Measurements from ENCODE around the gene ENTPD7. TPM values are rescaled to one million over a fixed set of nuclear protein-coding genes. Genes with fewer than 3 reads are reported as not detected.
"Not testable (repeated sequence)": the region's sequence is repeated elsewhere in the genome, so short reads cannot be mapped to it uniquely, and the experiment has no call there.

Gene ENTPD7
- total RNA-seq, 4 donors from 2014 or later: 3.3 to 4.8 (median 4.4) TPM

DNA sequence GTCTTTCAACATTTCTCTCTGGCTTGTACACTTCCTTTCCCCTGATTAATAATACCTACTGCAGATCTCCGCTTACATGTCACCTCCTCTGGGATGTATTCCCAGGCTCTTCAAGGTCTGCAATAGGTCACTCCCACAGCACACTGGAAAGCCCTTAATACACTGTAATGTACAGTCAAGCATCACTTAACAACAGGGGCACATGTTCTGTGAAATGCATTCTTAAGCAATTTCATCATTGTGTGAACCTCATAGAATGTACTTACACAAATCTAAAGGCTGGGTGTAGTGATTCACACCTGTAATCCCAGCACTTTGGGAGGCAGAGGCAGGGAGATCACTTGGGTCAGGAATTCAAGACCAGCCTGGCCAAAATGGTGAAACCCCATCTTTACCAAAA is 70.7 kb downstream of the ENTPD7 start:
- WGBS: 100% methylated on average over 1 of the region's 1 CpG

DNA sequence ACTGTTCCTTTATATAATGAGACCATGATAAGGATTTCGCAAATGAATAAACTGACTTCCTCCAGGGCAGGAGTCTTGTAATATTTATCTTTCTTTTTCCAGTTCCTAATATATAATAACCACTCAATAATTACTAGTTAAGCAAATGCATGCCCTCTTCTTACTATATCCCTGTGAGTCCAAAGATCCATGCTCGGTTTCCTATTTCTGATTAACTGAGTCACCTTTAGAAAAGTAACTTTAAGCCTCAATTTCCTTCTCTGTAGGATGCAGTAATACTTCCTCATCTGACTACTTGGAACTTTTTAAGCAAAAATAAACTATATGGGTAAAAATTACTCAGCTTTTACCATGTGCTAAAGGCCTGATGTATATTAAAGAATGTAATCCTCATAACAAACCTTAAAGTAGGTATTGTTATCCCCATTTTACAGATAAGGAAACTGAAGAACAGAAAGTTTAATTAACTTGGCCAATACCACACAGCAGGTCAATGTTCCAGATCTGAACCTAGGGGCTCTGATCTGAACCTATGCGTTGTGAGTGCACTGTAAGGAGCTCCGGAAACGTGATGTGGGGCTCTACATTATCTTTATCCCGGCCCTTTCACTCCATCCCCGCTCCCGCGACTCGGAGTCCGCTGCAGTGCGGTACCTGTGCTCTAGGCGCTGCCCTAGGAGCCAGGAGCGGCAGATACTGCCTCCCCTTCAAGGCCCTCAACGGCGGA is 72.2 kb downstream of the ENTPD7 start:
- Histone ChIP-seq H3K27ac (replicated peaks in 1 of 4) (peak overlapping the region; percentile 87 to 96 (median 92)), H3K4me1 (peaks cover 23 to 42% (median 36%) of the 10 kb centered on the region in 4 donors), H3K4me3 (peak overlapping the region; percentile 78 to 84 (median 80)), H3K36me3 (peaks cover 11 to 32% (median 16%) of the 10 kb centered on the region in 4 donors), H3K27me3 (no peaks in the 10 kb centered on the region), H3K9me3 (no peaks in the 10 kb centered on the region)
- TF ChIP-seq POLR2AphosphoS5 (IDR thresholded peaks at IDR 0.05): no peak
- TF ChIP-seq, protein P1, sequence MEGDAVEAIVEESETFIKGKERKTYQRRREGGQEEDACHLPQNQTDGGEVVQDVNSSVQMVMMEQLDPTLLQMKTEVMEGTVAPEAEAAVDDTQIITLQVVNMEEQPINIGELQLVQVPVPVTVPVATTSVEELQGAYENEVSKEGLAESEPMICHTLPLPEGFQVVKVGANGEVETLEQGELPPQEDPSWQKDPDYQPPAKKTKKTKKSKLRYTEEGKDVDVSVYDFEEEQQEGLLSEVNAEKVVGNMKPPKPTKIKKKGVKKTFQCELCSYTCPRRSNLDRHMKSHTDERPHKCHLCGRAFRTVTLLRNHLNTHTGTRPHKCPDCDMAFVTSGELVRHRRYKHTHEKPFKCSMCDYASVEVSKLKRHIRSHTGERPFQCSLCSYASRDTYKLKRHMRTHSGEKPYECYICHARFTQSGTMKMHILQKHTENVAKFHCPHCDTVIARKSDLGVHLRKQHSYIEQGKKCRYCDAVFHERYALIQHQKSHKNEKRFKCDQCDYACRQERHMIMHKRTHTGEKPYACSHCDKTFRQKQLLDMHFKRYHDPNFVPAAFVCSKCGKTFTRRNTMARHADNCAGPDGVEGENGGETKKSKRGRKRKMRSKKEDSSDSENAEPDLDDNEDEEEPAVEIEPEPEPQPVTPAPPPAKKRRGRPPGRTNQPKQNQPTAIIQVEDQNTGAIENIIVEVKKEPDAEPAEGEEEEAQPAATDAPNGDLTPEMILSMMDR (IDR thresholded peaks at IDR 0.05): no peak
- TF ChIP-seq EP300 (IDR thresholded peaks at IDR 0.05): no peak
- TF ChIP-seq POLR2A (IDR thresholded peaks at IDR 0.05; ENCODE audit: low read depth): no peak
- 8% methylated on average over 16 of the region's 16 CpGs for WGBS
- DNase-seq (ENCODE audit: extremely low spot score): no peak
- intact Hi-C loops (cut with DNase I): loop anchor here (5.0 kb wide), 2 partner anchors 109 to 556 kb away; partner anchors contain the start of genes BLOC1S2 and SLC25A28

More for the DNA sequence above, 70.7 kb downstream of the ENTPD7 start:
- H3K36me3 ChIP-seq: peaks cover 22 to 41% (median 27%) of the 10 kb centered on the region in 4 donors
- H3K9me3 ChIP-seq: no peaks in the 10 kb centered on the region
- H3K4me3 ChIP-seq: no peak overlapping the region
- DNase-seq (ENCODE audit: extremely low spot score): no peak
- no peaks in the 10 kb centered on the region for H3K27me3 ChIP-seq
- TF ChIP-seq, protein P1 (IDR thresholded peaks at IDR 0.05): no peak
- TF ChIP-seq EP300 (IDR thresholded peaks at IDR 0.05) (no peak), POLR2AphosphoS5 (IDR thresholded peaks at IDR 0.05) (no peak), POLR2A (IDR thresholded peaks at IDR 0.05; ENCODE audit: low read depth) (no peak)
- no peak overlapping the region for H3K27ac ChIP-seq (replicated peaks in 1 of 4)
- intact Hi-C loops (cut with DNase I): loop anchor here (5.0 kb wide), 2 partner anchors 108 to 557 kb away; partner anchors contain the start of genes BLOC1S2 and SLC25A28
- H3K4me1 ChIP-seq: peaks cover 23 to 37% (median 33%) of the 10 kb centered on the region in 4 donors

DNA sequence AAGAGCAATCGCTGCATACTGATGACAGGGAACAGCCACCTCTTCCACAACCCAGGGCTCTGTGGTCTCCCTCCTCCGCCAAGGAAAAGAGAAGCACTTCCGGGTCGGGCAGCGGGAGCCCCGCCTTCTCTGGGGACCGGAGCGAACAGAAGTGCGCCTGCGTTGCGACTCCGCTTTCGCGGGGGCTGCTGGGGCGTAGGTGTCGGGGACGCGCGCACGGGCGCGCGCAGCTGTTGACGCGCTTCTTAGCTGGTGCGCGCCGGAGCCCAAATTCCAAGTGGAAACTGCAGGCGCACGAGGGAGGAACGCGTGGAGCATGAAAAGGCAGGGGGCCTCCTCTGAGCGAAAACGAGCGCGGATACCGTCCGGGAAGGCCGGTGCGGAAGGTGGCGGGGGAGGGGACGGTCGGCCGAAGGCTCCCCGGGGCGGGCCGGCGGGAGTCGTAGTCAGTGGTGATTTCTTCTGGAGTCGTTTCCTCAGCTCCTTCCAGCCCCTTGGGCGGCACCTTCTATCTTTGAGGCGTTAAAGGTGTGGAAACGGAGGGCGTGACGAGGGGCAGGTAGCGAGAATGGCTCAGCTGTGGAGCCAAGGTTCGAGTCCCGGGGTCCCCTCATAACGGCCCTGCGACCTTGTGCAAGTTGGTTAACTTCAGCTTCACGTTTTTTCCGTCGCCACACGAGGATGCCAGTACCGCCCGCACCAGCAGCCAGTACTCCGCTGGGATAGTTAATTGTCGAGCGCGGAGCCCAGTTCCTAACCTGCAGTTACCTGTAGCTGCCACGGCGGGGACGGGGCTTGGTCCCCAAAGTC is 72.9 kb downstream of the ENTPD7 start, which contains the start of the genes COX15 and CUTC:
Gene COX15, minus strand, starts transcription at position 95 of the 810 bp plus-strand sequence. Its CDS starts 78 bp downstream, at position 17.
Gene CUTC, plus strand, starts transcription at position 202 of the 810 bp plus-strand sequence. Its CDS starts 115 bp downstream, at position 317.
- intact Hi-C loops (cut with DNase I): loop anchor here (5.0 kb wide), 2 partner anchors 110 to 555 kb away; partner anchors contain the start of genes BLOC1S2 and SLC25A28

GRCh38 chr10:99733366-99733765 is 74.1 kb downstream of the ENTPD7 start:
- Histone ChIP-seq H3K4me3 (peak overlapping the region in 3 of 4 donors; percentile 79 to 84 (median 82)), H3K4me1 (peaks cover 23 to 42% (median 36%) of the 10 kb centered on the region in 4 donors), H3K9me3 (no peaks in the 10 kb centered on the region), H3K27me3 (no peaks in the 10 kb centered on the region), H3K36me3 (peaks cover 15 to 28% (median 23%) of the 10 kb centered on the region in 4 donors), H3K27ac (replicated peaks in 1 of 4) (no peak overlapping the region)
- DNase-seq (ENCODE audit: extremely low spot score): no peak
- intact Hi-C loops (cut with DNase I): loop anchor here (5.0 kb wide), 2 partner anchors 111 to 554 kb away; partner anchors contain the start of genes BLOC1S2 and SLC25A28
- 86% methylated on average over 8 of the region's 8 CpGs for WGBS
- TF ChIP-seq EP300 (IDR thresholded peaks at IDR 0.05): no peak
- TF ChIP-seq POLR2A (IDR thresholded peaks at IDR 0.05; ENCODE audit: low read depth): no peak
- TF ChIP-seq, protein P1 (IDR thresholded peaks at IDR 0.05): no peak
- no peak for TF ChIP-seq POLR2AphosphoS5 (IDR thresholded peaks at IDR 0.05)

More for the DNA sequence above, 72.9 kb downstream of the ENTPD7 start, which contains the start of the genes COX15 and CUTC:
- DNase-seq (ENCODE audit: extremely low spot score): peak; percentile 99
- 0% methylated on average over 30 of the region's 73 CpGs for WGBS
- Histone ChIP-seq H3K4me1 (peaks cover 23 to 42% (median 36%) of the 10 kb centered on the region in 4 donors), H3K4me3 (peak within 1 kb of the TSS; percentile 78 to 84 (median 80)), H3K27ac (replicated peaks in 1 of 4) (peak within 1 kb of the TSS; percentile 87 to 96 (median 92)), H3K36me3 (peaks cover 9 to 32% (median 16%) of the 10 kb centered on the region in 4 donors), H3K27me3 (no peaks in the 10 kb centered on the region), H3K9me3 (no peaks in the 10 kb centered on the region)
- TF ChIP-seq, protein P1 (IDR thresholded peaks at IDR 0.05): peak; percentile 11 to 40 (median 25)
- TF ChIP-seq POLR2A (IDR thresholded peaks at IDR 0.05; ENCODE audit: low read depth) (peak; percentile 86), POLR2AphosphoS5 (IDR thresholded peaks at IDR 0.05) (peak; percentile 95 to 98), EP300 (IDR thresholded peaks at IDR 0.05) (no peak)

DNA sequence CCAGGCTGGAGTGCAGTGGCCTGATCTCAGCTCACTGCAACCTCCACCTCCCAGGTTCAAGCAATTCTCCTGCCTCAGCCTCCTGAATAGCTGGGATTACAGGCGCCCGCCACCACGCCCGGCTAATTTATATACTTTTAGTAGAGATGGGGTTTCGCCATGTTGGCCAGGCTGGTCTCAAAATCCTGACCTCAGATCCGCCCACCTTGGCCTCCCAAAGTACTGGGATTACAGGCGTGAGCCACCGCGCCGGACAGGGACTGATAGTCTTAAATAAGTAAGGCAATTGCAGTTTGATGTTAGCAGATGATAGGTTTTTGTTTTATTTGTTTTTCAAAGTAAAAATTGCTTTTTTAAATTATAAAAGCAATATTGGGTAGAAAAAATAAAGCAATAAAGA is 74.8 kb downstream of the ENTPD7 start:
- H3K27ac ChIP-seq (replicated peaks in 1 of 4); H3K9me3 ChIP-seq; DNase-seq (ENCODE audit: extremely low spot score); H3K27me3 ChIP-seq: not testable (repeated sequence)
- Histone ChIP-seq H3K4me3 (peak overlapping the region in 1 of 4 donors; percentile 84), H3K4me1 (peaks cover 23 to 42% (median 36%) of the 10 kb centered on the region in 4 donors), H3K36me3 (peaks cover 15 to 31% (median 23%) of the 10 kb centered on the region in 4 donors)
- intact Hi-C loops (cut with DNase I): loop anchor here (5.0 kb wide), 2 partner anchors 112 to 553 kb away; partner anchors contain the start of genes BLOC1S2 and SLC25A28
- WGBS: 98% methylated on average over 10 of the region's 10 CpGs

All from esophagus muscularis mucosa (tissue), 4 donors.